Stomach (tissue), 9 donors: ENCODE results near the gene TRDMT1. TPM values are rescaled to one million over a fixed set of nuclear protein-coding genes. Genes with fewer than 3 reads are reported as not detected.
A peak's percentile ranks its signal among the peaks of the same experiment; 100 is the strongest.

Source experiments
- DNase-seq, 2 donors: peaks; one replicate each; pipeline versions ENCODE4 v3.0.0 to v3.0.0-alpha.2; 2013 to 2019
- H3K27ac ChIP-seq, 5 donors: fragments of 200-600 bp in 4 of 5; sonication (generic) in 4 of 5; one replicate each; pipeline ENCODE4 v1.5.1; 2013 to 2019; ENCODE audit warnings: mild to moderate bottlenecking in 1 of 5, moderate library complexity in 1 of 5
- H3K27me3 ChIP-seq, 3 donors: fragments of 200-600 bp; sonication (generic); one replicate each; pipeline ENCODE4 v1.5.1; 2017 to 2019; ENCODE audit warnings: mixed run types in 1 of 3
- H3K36me3 ChIP-seq, 4 donors: fragments of 200-600 bp; sonication (generic); 1 replicate in 3 of 4; 2 replicates in 1 of 4; pipeline ENCODE4 v1.5.1; 2016 to 2019
- H3K4me1 ChIP-seq, 4 donors: fragments of 200-600 bp; sonication (generic); one replicate each; pipeline ENCODE4 v1.5.1; 2016 to 2019
- H3K4me3 ChIP-seq, 4 donors: fragments of 200-600 bp; sonication (generic) in 3 of 4; one replicate each; pipeline ENCODE4 v1.5.1; 2016 to 2019; ENCODE audit warnings: mild to moderate bottlenecking in 1 of 4
- H3K9me3 ChIP-seq, 4 donors: fragments of 200-600 bp; sonication (generic); one replicate each; pipeline ENCODE4 v1.5.1; 2016 to 2019
- CTCF ChIP-seq, 7 experiments: fragments of 450-650 bp in 4 of 7; fragments of 200-600 bp in 3 of 7; sonication (generic) in 3 of 7; IDR thresholded peaks; one replicate each; pipeline ENCODE4 v1.5.1; 2016 to 2019; ENCODE audit warnings: antibody characterized with exemption in 7 of 7, control low read depth in 2 of 7, mild to moderate bottlenecking in 1 of 7
- EP300 ChIP-seq: sonication (generic); formaldehyde crosslinking; IDR thresholded peaks from one replicate; pipeline ENCODE4 v1.6.1; 2017; ENCODE audit warnings: antibody characterized with exemption
- POLR2A ChIP-seq, 4 donors: fragments of 450-650 bp; IDR thresholded peaks; one replicate each; pipeline ENCODE4 v1.6.1; 2016; ENCODE audit warnings: antibody characterized with exemption in 4 of 4, control low read depth in 2 of 4, mild to moderate bottlenecking in 1 of 4, moderate library complexity in 1 of 4
- POLR2AphosphoS5 ChIP-seq, 3 donors: sonication (generic); formaldehyde crosslinking; IDR thresholded peaks; one replicate each; pipeline ENCODE4 v1.6.1; 2016; ENCODE audit warnings: antibody characterized with exemption in 3 of 3
- WGBS, 5 donors: extraction: QIAGEN DNeasy Blood & Tissue Kit in 3 of 5; methylation state at CpG; one replicate each; pipeline versions ENCODE4 v1.1.5 to v1.1.7; 2013 to 2018; 5-methylcytosine and 5-hydroxymethylcytosine counted together
- intact Hi-C: fragments of 100-400 bp; cut with DNase I; formaldehyde crosslinking; loops from one replicate; pipeline ENCODE4 v1.15.1; 2023; ENCODE audit warnings: low total_unique reads
- polyA plus RNA-seq, 3 donors: library from polyadenylated mRNA; stranded (reverse); fragments of 200-250 nt; gene quantifications; one replicate each; pipeline ENCODE4 v1.2.3, GENCODE V29; 2013
- total RNA-seq, 5 donors: library from RNA; depleted of rRNA; stranded (reverse); fragments of >200 nt; gene quantifications; one replicate each; pipeline versions ENCODE4 v1.1.0 to v1.2.3, GENCODE V29; 2014 to 2016
- donor health status: healthy with polysubstance abuse.
- donor health status: Bipolar disorder and iron deficiency.
- donor health status: healthy.

Gene TRDMT1
- total and polyA plus RNA-seq, 8 donors: 1.4 to 44.9 (median 4.2) TPM

GRCh38 chr10:17237149-17237527 lies 35.7 kb upstream of the TRDMT1 start:
- TF ChIP-seq POLR2A (IDR thresholded peaks at IDR 0.05): no peak
- TF ChIP-seq EP300: no peak
- no peak for TF ChIP-seq CTCF (IDR thresholded peaks at IDR 0.05)
- no peak for TF ChIP-seq POLR2AphosphoS5 (IDR thresholded peaks at IDR 0.05)
- H3K4me1 ChIP-seq: peaks cover 12 to 41% (median 28%) of the 10 kb centered on the region in 4 donors
- no peaks in the 10 kb centered on the region for H3K27me3 ChIP-seq
- DNase-seq: no peak
- H3K27ac ChIP-seq: no peak overlapping the region
- peaks cover 42 to 63% (median 58%) of the 10 kb centered on the region in 4 donors for H3K36me3 ChIP-seq
- no peaks in the 10 kb centered on the region for H3K9me3 ChIP-seq
- 71 to 78% (median 74%) methylated on average over 5 of the region's 5 CpGs for WGBS, 5 donors
- intact Hi-C loops: no loop called here
- H3K4me3 ChIP-seq: no peak overlapping the region

GRCh38 chr10:17236468-17237148 lies 35.1 kb upstream of the TRDMT1 start:
- Histone ChIP-seq H3K9me3 (no peaks in the 10 kb centered on the region), H3K4me1 (peaks cover 17 to 46% (median 33%) of the 10 kb centered on the region in 4 donors), H3K36me3 (peaks cover 42 to 68% (median 61%) of the 10 kb centered on the region in 4 donors), H3K4me3 (no peak overlapping the region), H3K27me3 (no peaks in the 10 kb centered on the region), H3K27ac (no peak overlapping the region)
- intact Hi-C loops: no loop called here
- no peak for TF ChIP-seq CTCF (IDR thresholded peaks at IDR 0.05)
- TF ChIP-seq POLR2A (IDR thresholded peaks at IDR 0.05): no peak
- no peak for TF ChIP-seq POLR2AphosphoS5 (IDR thresholded peaks at IDR 0.05)
- TF ChIP-seq EP300: no peak
- WGBS, 5 donors: 32 to 69% (median 58%) methylated on average over 1 of the region's 1 CpG
- no peak for DNase-seq

GRCh38 chr10:17235136-17235535 lies 33.7 kb upstream of the TRDMT1 start:
- Histone ChIP-seq H3K4me1 (peaks cover 24 to 56% (median 47%) of the 10 kb centered on the region in 4 donors), H3K27ac (peak overlapping the region in 3 of 5 donors; percentile 36 to 97 (median 37)), H3K9me3 (no peaks in the 10 kb centered on the region), H3K36me3 (peaks cover 42 to 76% (median 66%) of the 10 kb centered on the region in 4 donors), H3K27me3 (no peaks in the 10 kb centered on the region), H3K4me3 (peak overlapping the region in 2 of 4 donors; percentile 82 to 85)
- intact Hi-C loops: no loop called here
- WGBS, 5 donors: 69 to 84% (median 81%) methylated on average over 8 of the region's 8 CpGs
- TF ChIP-seq POLR2AphosphoS5 (IDR thresholded peaks at IDR 0.05) (no peak), EP300 (no peak), POLR2A (IDR thresholded peaks at IDR 0.05) (no peak), CTCF (IDR thresholded peaks at IDR 0.05) (no peak)
- no peak for DNase-seq

GRCh38 chr10:17234431-17234945 lies 33.0 kb upstream of the TRDMT1 start:
- WGBS, 5 donors: 88 to 93% (median 91%) methylated on average over 5 of the region's 5 CpGs
- H3K4me3 ChIP-seq: peak overlapping the region in 2 of 4 donors; percentile 82 to 85
- peaks cover 42 to 76% (median 66%) of the 10 kb centered on the region in 4 donors for H3K36me3 ChIP-seq
- peak overlapping the region in 3 of 5 donors; percentile 36 to 97 (median 37) for H3K27ac ChIP-seq
- H3K9me3 ChIP-seq: no peaks in the 10 kb centered on the region
- no peak for DNase-seq
- peaks cover 24 to 61% (median 50%) of the 10 kb centered on the region in 4 donors for H3K4me1 ChIP-seq
- TF ChIP-seq EP300: no peak
- no peak for TF ChIP-seq CTCF (IDR thresholded peaks at IDR 0.05)
- no peak for TF ChIP-seq POLR2A (IDR thresholded peaks at IDR 0.05)
- no peak for TF ChIP-seq POLR2AphosphoS5 (IDR thresholded peaks at IDR 0.05)
- peaks cover 0 to under 1% (median 0%) of the 10 kb centered on the region in 3 donors for H3K27me3 ChIP-seq
- intact Hi-C loops: no loop called here
